Stomach (tissue), 19 donors: Measurements from ENCODE around the gene FFAR4. TPM values are rescaled to one million over a fixed set of nuclear protein-coding genes. Genes with fewer than 3 reads are reported as not detected.
A peak's percentile ranks its signal among the peaks of the same experiment; 100 is the strongest.
"Not testable (repeated sequence)": the region's sequence is repeated elsewhere in the genome, so short reads cannot be mapped to it uniquely, and the experiment has no call there.

Source experiments
- DNase-seq, 2 donors: peaks; one replicate each; pipeline versions ENCODE4 v3.0.0 to v3.0.0-alpha.2; 2013 to 2019
- H3K27ac ChIP-seq, 5 donors: fragments of 200-600 bp in 4 of 5; sonication (generic) in 4 of 5; one replicate each; pipeline ENCODE4 v1.5.1; 2013 to 2019; ENCODE audit warnings: mild to moderate bottlenecking in 1 of 5, moderate library complexity in 1 of 5
- H3K27me3 ChIP-seq, 3 donors: fragments of 200-600 bp; sonication (generic); one replicate each; pipeline ENCODE4 v1.5.1; 2017 to 2019; ENCODE audit warnings: mixed run types in 1 of 3
- H3K36me3 ChIP-seq, 4 donors: fragments of 200-600 bp; sonication (generic); 1 replicate in 3 of 4; 2 replicates in 1 of 4; pipeline ENCODE4 v1.5.1; 2016 to 2019
- H3K4me1 ChIP-seq, 4 donors: fragments of 200-600 bp; sonication (generic); one replicate each; pipeline ENCODE4 v1.5.1; 2016 to 2019
- H3K4me3 ChIP-seq, 4 donors: fragments of 200-600 bp; sonication (generic) in 3 of 4; one replicate each; pipeline ENCODE4 v1.5.1; 2016 to 2019; ENCODE audit warnings: mild to moderate bottlenecking in 1 of 4
- H3K9me3 ChIP-seq, 4 donors: fragments of 200-600 bp; sonication (generic); one replicate each; pipeline ENCODE4 v1.5.1; 2016 to 2019
- CTCF ChIP-seq, 7 experiments: fragments of 450-650 bp in 4 of 7; fragments of 200-600 bp in 3 of 7; sonication (generic) in 3 of 7; IDR thresholded peaks; one replicate each; pipeline ENCODE4 v1.5.1; 2016 to 2019; ENCODE audit warnings: antibody characterized with exemption in 7 of 7, control low read depth in 2 of 7, mild to moderate bottlenecking in 1 of 7
- EP300 ChIP-seq: sonication (generic); formaldehyde crosslinking; IDR thresholded peaks from one replicate; pipeline ENCODE4 v1.6.1; 2017; ENCODE audit warnings: antibody characterized with exemption
- POLR2A ChIP-seq, 4 donors: fragments of 450-650 bp; IDR thresholded peaks; one replicate each; pipeline ENCODE4 v1.6.1; 2016; ENCODE audit warnings: antibody characterized with exemption in 4 of 4, control low read depth in 2 of 4, mild to moderate bottlenecking in 1 of 4, moderate library complexity in 1 of 4
- POLR2AphosphoS5 ChIP-seq, 3 donors: sonication (generic); formaldehyde crosslinking; IDR thresholded peaks; one replicate each; pipeline ENCODE4 v1.6.1; 2016; ENCODE audit warnings: antibody characterized with exemption in 3 of 3
- WGBS, 5 donors: extraction: QIAGEN DNeasy Blood & Tissue Kit in 3 of 5; methylation state at CpG; one replicate each; pipeline versions ENCODE4 v1.1.5 to v1.1.7; 2013 to 2018; 5-methylcytosine and 5-hydroxymethylcytosine counted together
- intact Hi-C: fragments of 100-400 bp; cut with DNase I; formaldehyde crosslinking; loops from one replicate; pipeline ENCODE4 v1.15.1; 2023; ENCODE audit warnings: low total_unique reads
- long read RNA-seq, 10 donors: transcript quantifications; one replicate each; lab custom pipeline, GENCODE V29; 2026
- polyA plus RNA-seq, 3 donors: library from polyadenylated mRNA; stranded (reverse); fragments of 200-250 nt; gene quantifications; one replicate each; pipeline ENCODE4 v1.2.3, GENCODE V29; 2013
- total RNA-seq, 5 donors: library from RNA; depleted of rRNA; stranded (reverse); fragments of >200 nt; gene quantifications; one replicate each; pipeline versions ENCODE4 v1.1.0 to v1.2.3, GENCODE V29; 2014 to 2016
- donor health status: healthy with polysubstance abuse.
- donor health status: Bipolar disorder and iron deficiency.
- donor health status: healthy.

Gene FFAR4
- total RNA-seq (1 to 10 TPM in 2 of 5 donors, under 1 TPM in 1, not detected in 2; 0.18 to 2.0 (median 1.7) TPM), polyA plus RNA-seq (under 1 TPM in 1 of 3 donors, not detected in 2; 0.08 TPM)
- long read RNA-seq, donor 1, result 0 reads
- long read RNA-seq, donor 2, partial matches to known transcripts, result 0 of 1 reads
- long read RNA-seq, donor 2, other reads (novel, unspliced or antisense), result 0 of 1 reads
- long read RNA-seq, donor 3, result 0 reads
- long read RNA-seq, donor 4, result 0 reads
- long read RNA-seq, donor 5, partial matches to known transcripts, result 0 of 2 reads
- long read RNA-seq, donor 5, other reads (novel, unspliced or antisense), result 0 of 2 reads
- long read RNA-seq, donor 6, partial matches to known transcripts, result 0 of 3 reads
- long read RNA-seq, donor 6, other reads (novel, unspliced or antisense), result 0 of 3 reads
- long read RNA-seq, donor 7, result 0 reads
- long read RNA-seq, donor 8, result 0 reads
- long read RNA-seq, donor 9, result 0 reads
- long read RNA-seq, donor 10, result 0 reads

GRCh38 chr10:93566435-93567276, at the start of gene FFAR4:
Gene FFAR4 (plus strand): TSS chr10:93566665. CDS start chr10:93566721, 56 bp downstream.
- peaks cover 8 to 29% (median 17%) of the 10 kb centered on the region in 4 donors for H3K4me1 ChIP-seq
- peak within 1 kb of the TSS; percentile 26 to 49 (median 32) for H3K4me3 ChIP-seq
- no peak within 1 kb of the TSS for H3K27ac ChIP-seq
- intact Hi-C loops, result no loop called here
- TF ChIP-seq CTCF (IDR thresholded peaks at IDR 0.05) (no peak), POLR2AphosphoS5 (IDR thresholded peaks at IDR 0.05) (no peak), EP300 (no peak), POLR2A (IDR thresholded peaks at IDR 0.05) (no peak)
- no peaks in the 10 kb centered on the region for H3K36me3 ChIP-seq
- WGBS, 5 donors, result 1 to 3% (median 3%) methylated on average over 14 to 85 of the region's 85 CpGs
- H3K27me3 ChIP-seq, result peaks cover 13 to 64% (median 28%) of the 10 kb centered on the region in 3 donors
- H3K9me3 ChIP-seq, result no peaks in the 10 kb centered on the region
- peak; percentile 50 to 56 for DNase-seq

GRCh38 chr10:93518531-93518930, 47.9 kb upstream of the FFAR4 start:
- intact Hi-C loops, result no loop called here
- H3K27ac ChIP-seq, result no peak overlapping the region
- DNase-seq, result no peak
- no peaks in the 10 kb centered on the region for H3K27me3 ChIP-seq
- H3K9me3 ChIP-seq, result peaks cover 0 to 6% (median 2%) of the 10 kb centered on the region in 4 donors
- H3K4me1 ChIP-seq, result no peaks in the 10 kb centered on the region
- H3K4me3 ChIP-seq, result no peak overlapping the region
- H3K36me3 ChIP-seq, result peaks cover 0 to 14% (median 0%) of the 10 kb centered on the region in 4 donors
- TF ChIP-seq CTCF (IDR thresholded peaks at IDR 0.05) (no peak), POLR2AphosphoS5 (IDR thresholded peaks at IDR 0.05) (no peak), POLR2A (IDR thresholded peaks at IDR 0.05) (no peak)
- 94 to 99% (median 97%) methylated on average over 4 of the region's 4 CpGs for WGBS, 5 donors

- H3K27me3 ChIP-seq, result peaks cover 0 to 20% (median 0%) of the 10 kb centered on the region in 3 donors
- H3K4me1 ChIP-seq, result no peaks in the 10 kb centered on the region
- H3K9me3 ChIP-seq, result no peaks in the 10 kb centered on the region
- 76 to 91% (median 88%) methylated on average over 3 to 5 of the region's 5 CpGs for WGBS, 5 donors
- no peak for TF ChIP-seq CTCF (IDR thresholded peaks at IDR 0.05)
- no peak for TF ChIP-seq POLR2A (IDR thresholded peaks at IDR 0.05)
- TF ChIP-seq POLR2AphosphoS5 (IDR thresholded peaks at IDR 0.05), result no peak
- TF ChIP-seq EP300, result no peak
- intact Hi-C loops, result no loop called here
- H3K36me3 ChIP-seq, result no peaks in the 10 kb centered on the region
- H3K4me3 ChIP-seq, result no peak overlapping the region
- DNase-seq, result no peak
- no peak overlapping the region for H3K27ac ChIP-seq
Measured at GRCh38 chr10:93535293-93535692, 31.2 kb upstream of the FFAR4 start.

GRCh38 chr10:93540871-93541270, 25.6 kb upstream of the FFAR4 start:
- intact Hi-C loops, H3K36me3 ChIP-seq, H3K4me3 ChIP-seq, H3K27ac ChIP-seq, DNase-seq, H3K9me3 ChIP-seq, H3K27me3 ChIP-seq: not testable (repeated sequence)
- WGBS, 5 donors, result 91 to 97% (median 95%) methylated on average over 4 of the region's 4 CpGs
- H3K4me1 ChIP-seq, result peaks cover 7 to 12% (median 8%) of the 10 kb centered on the region in 4 donors
